Measurements from ENCODE around the gene RHNO1. TPM values are rescaled to one million over a fixed set of nuclear protein-coding genes. Genes with fewer than 3 reads are reported as not detected.

RHNO1 gene
- total and polyA plus RNA-seq, 2 donors (not counting 3 experiments of a cell fraction or from before 2014, with no cell fraction given): 33.8 to 35.2 TPM

GRCh38 chr12:2934371-2934770, 57.3 kb downstream of the RHNO1 start:
- Histone ChIP-seq H2AFZ (ENCODE audit: low read depth, low read length) (no peak overlapping the region), H3K36me3 (ENCODE audit: control insufficient read depth in 2 of 2, extremely low read depth in 1 of 2, insufficient read depth in 2 of 2, low read length in 2 of 2) (peaks cover 7 to 14% of the 10 kb centered on the region in 2 experiments), H3K4me3 (replicated peaks in 1 of 3; ENCODE audit: insufficient read depth in 1 of 3, low read depth in 1 of 3, low read length in 3 of 3) (no peak overlapping the region), H4K20me1 (replicated peaks; ENCODE audit: control insufficient read depth, extremely low read depth, insufficient read depth, low read length) (no peaks in the 10 kb centered on the region), H3K4me1 (ENCODE audit: control insufficient read depth, extremely low read depth, insufficient read depth, low read length) (peaks cover 7% of the 10 kb centered on the region), H3K9me1 (replicated peaks; ENCODE audit: control insufficient read depth, extremely low read depth, insufficient read depth, low read length) (no peaks in the 10 kb centered on the region), H3K27ac (ENCODE audit: insufficient read depth, low read depth, low read length) (no peak overlapping the region), H3K9me3 (replicated peaks; ENCODE audit: control insufficient read depth, insufficient read depth, low read length) (no peaks in the 10 kb centered on the region), H3K9ac (replicated peaks; ENCODE audit: extremely low read depth, insufficient read depth, low read length) (no peak overlapping the region), H3K4me2 (ENCODE audit: insufficient read depth, low read length) (no peak overlapping the region), H3K79me2 (ENCODE audit: control insufficient read depth, insufficient read depth, low read length) (no peaks in the 10 kb centered on the region), H3K27me3 (ENCODE audit: control insufficient read depth in 2 of 2, insufficient read depth in 2 of 2, low read length in 2 of 2) (no peaks in the 10 kb centered on the region)
- POLR2A ChIA-PET: no interaction called here
- CTCF ChIA-PET: interaction anchor here (0.9 to 2.9 kb wide), 4 partner anchors 8 to 99 kb away, joined by 3 to 12 read pairs (median 5); no protein-coding TSS in a partner anchor
- FAIRE-seq (no peak), DNase-seq (ENCODE audit: low read depth, low spot score) (no peak)
- TF ChIP-seq FOS (IDR thresholded peaks at IDR 0.05; ENCODE audit: borderline replicate concordance, insufficient read depth, low read length) (no peak), JUN (IDR thresholded peaks at IDR 0.05; ENCODE audit: borderline replicate concordance, insufficient read depth, insufficient read length, low read depth) (no peak), EZH2 (IDR thresholded peaks at IDR 0.05; ENCODE audit: borderline replicate concordance, low read depth, low read length, severe bottlenecking) (no peak), POLR2A (IDR thresholded peaks at IDR 0.05; ENCODE audit: low read depth, low read length) (no peak), GATA2 (IDR thresholded peaks at IDR 0.05; ENCODE audit: insufficient read depth, insufficient read length, low read depth, low read length) (no peak), CTCF (IDR thresholded peaks at IDR 0.05; ENCODE audit: extremely low read depth in 1 of 2, insufficient read depth in 1 of 2, low read depth in 1 of 2, low read length in 2 of 2) (no peak), MYC (IDR thresholded peaks at IDR 0.05; ENCODE audit: low read depth, low read length) (no peak), POLR2AphosphoS5 (IDR thresholded peaks at IDR 0.05; ENCODE audit: insufficient read depth, low read depth, low read length) (no peak)
- TF ChIP-seq, protein P1, sequence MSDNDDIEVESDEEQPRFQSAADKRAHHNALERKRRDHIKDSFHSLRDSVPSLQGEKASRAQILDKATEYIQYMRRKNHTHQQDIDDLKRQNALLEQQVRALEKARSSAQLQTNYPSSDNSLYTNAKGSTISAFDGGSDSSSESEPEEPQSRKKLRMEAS (IDR thresholded peaks at IDR 0.05; ENCODE audit: insufficient read depth, insufficient read length): no peak
- intact Hi-C loops (cut with micrococcal nuclease): no loop called here
- no TSS peak for BruUV-seq (replicated peaks)
- dilution Hi-C loops (cut with MboI; ENCODE audit: extremely low pct_ligation_motif_present, low sequenced_read_pairs): no loop called here

Measured in endothelial cell of umbilical vein (primary cell).